OCI-LY3 (cell line): Measurements from ENCODE around the gene HLA-DRB5.

Source experiments
- H2AFZ ChIP-seq: fragments of 200-600, 300-600 bp; shearing (Covaris generic); 2 replicates; pipeline ENCODE4 v1.6.0; 2014; ENCODE audit warnings: antibody characterized with exemption, low read depth, low read length
- H3K27ac ChIP-seq: fragments of 200-600, 300-600 bp; sonication (generic); 2 replicates; pipeline ENCODE4 v1.5.1; 2014; ENCODE audit warnings: mild to moderate bottlenecking, low read length, moderate library complexity, mixed read lengths
- H3K27me3 ChIP-seq: fragments of 200-600, 300-600 bp; sonication (generic); 2 replicates; pipeline ENCODE4 v1.6.1; 2014; ENCODE audit warnings: low read depth, low read length, mixed read lengths
- H3K36me3 ChIP-seq: fragments of 200-600, 300-600 bp; sonication (generic); replicated peaks from 2 replicates; pipeline ENCODE3; 2014; ENCODE audit warnings: low read depth, low read length, mixed read lengths
- H3K4me1 ChIP-seq: fragments of 300-600, 200-600 bp; sonication (generic); 2 replicates; pipeline ENCODE4 v1.6.1; 2014; ENCODE audit warnings: low read length, mixed read lengths
- H3K4me2 ChIP-seq: fragments of 200-600, 300-600 bp; sonication (generic); 2 replicates; pipeline ENCODE4 v1.6.1; 2014; ENCODE audit warnings: low read length, mixed read lengths
- H3K4me3 ChIP-seq: fragments of 300-600, 200-600 bp; sonication (generic); 2 replicates; pipeline ENCODE4 v1.5.1; 2014; ENCODE audit warnings: antibody characterized with exemption, mild to moderate bottlenecking, low read length, moderate library complexity
- H3K79me2 ChIP-seq: fragments of 300-600, 200-600 bp; shearing (Covaris generic); 2 replicates; pipeline ENCODE4 v1.6.1; 2014; ENCODE audit warnings: mild to moderate bottlenecking, low read length, mixed read lengths
- H3K9ac ChIP-seq: fragments of 300-600, 200-600 bp; shearing (Covaris generic); 2 replicates; pipeline ENCODE4 v1.6.0; 2014; ENCODE audit warnings: mild to moderate bottlenecking, low read length, moderate library complexity
- H3K9me3 ChIP-seq: fragments of 200-600, 300-600 bp; shearing (Covaris generic); 2 replicates; pipeline ENCODE4 v1.6.1; 2014; ENCODE audit warnings: low read length, mixed read lengths; ENCODE audit not compliant: insufficient read depth
- H4K20me1 ChIP-seq: fragments of 200-600, 300-600 bp; sonication (generic); 2 replicates; pipeline ENCODE4 v1.6.1; 2016; ENCODE audit warnings: low read length, mixed read lengths; ENCODE audit not compliant: insufficient read depth
- EZH2phosphoT487 ChIP-seq: fragments of 200-600 bp; shearing (Covaris generic); IDR thresholded peaks from 2 replicates; pipeline ENCODE4 v1.6.1; 2018; ENCODE audit warnings: antibody characterized with exemption, mixed run types, low read depth
- TF ChIP-seq, protein P1 (sequence below): fragments of 200-600, 300-600 bp; sonication (generic); IDR thresholded peaks from 2 replicates; pipeline ENCODE4 v1.5.1; 2014; ENCODE audit warnings: antibody characterized with exemption, low read length, low read depth

The HLA-DRB5 gene

DNA sequence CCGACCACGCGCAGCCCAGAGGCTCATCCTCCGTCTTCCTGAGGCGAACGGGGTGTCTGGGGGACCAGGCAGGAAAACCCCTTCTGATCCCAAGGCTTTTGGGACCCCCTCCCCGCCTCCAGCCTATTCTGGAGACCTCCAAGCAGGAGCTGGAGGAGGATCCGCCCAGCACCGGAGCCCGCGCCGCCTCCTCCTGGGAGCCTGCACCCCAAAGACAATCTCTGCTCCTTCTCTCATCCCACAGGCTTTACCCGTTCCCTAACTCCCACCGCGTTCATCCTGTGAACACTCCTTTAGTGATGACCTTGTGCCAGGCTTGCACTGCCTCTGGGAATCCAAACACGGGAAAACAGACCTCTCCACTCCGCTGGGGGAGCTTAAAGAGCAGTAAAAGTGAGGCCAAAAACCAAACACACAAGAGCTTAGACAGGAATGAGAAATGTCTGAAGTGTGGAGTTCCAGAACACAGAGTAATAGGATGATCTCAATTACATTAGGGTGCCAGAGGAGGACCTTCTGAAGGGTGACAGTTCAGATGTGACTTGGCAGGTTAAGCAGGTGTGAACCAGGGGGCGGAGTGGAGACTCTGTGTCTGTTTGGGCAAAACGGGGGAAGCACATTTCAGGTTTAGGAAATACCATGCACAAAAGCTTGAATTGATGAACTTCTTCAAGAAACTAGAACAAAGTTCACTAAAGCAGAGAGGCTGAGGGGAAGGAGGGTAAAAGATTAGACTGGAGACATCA, 7.6 kb downstream of the HLA-DRB5 start:
- Histone ChIP-seq H3K9ac (no peak overlapping the region), H2AFZ (no peak overlapping the region), H3K4me2 (no peak overlapping the region), H3K79me2 (peaks cover 25% of the 10 kb centered on the region), H3K4me1 (no peaks in the 10 kb centered on the region), H3K27me3 (no peaks in the 10 kb centered on the region), H4K20me1 (no peaks in the 10 kb centered on the region), H3K4me3 (no peak overlapping the region), H3K9me3 (no peaks in the 10 kb centered on the region), H3K27ac (no peak overlapping the region), H3K36me3 (no peaks in the 10 kb centered on the region)
- TF ChIP-seq, protein P1, sequence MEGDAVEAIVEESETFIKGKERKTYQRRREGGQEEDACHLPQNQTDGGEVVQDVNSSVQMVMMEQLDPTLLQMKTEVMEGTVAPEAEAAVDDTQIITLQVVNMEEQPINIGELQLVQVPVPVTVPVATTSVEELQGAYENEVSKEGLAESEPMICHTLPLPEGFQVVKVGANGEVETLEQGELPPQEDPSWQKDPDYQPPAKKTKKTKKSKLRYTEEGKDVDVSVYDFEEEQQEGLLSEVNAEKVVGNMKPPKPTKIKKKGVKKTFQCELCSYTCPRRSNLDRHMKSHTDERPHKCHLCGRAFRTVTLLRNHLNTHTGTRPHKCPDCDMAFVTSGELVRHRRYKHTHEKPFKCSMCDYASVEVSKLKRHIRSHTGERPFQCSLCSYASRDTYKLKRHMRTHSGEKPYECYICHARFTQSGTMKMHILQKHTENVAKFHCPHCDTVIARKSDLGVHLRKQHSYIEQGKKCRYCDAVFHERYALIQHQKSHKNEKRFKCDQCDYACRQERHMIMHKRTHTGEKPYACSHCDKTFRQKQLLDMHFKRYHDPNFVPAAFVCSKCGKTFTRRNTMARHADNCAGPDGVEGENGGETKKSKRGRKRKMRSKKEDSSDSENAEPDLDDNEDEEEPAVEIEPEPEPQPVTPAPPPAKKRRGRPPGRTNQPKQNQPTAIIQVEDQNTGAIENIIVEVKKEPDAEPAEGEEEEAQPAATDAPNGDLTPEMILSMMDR = no peak
- TF ChIP-seq EZH2phosphoT487 = no peak

DNA sequence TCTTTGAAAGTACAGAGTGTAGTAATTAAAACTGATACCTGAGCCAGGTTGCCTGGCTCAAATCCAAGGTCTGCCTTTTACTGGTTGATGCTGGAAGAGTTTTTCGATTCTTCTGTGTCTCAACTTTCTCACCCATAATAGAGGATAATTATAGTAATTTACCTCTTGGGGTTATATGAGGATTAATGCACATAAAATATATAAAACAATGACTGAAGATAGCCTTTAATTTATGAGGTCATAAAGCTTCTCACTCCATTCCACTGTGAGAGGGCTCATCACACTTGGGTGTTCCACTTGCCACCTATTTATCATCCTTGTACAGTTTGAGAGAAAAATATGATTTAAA, 10.2 kb downstream of the HLA-DRB5 start:
- Histone ChIP-seq H3K27me3 (no peaks in the 10 kb centered on the region), H3K4me2 (no peak overlapping the region), H3K36me3 (no peaks in the 10 kb centered on the region), H3K27ac (no peak overlapping the region), H3K79me2 (peaks cover 14% of the 10 kb centered on the region), H3K9me3 (no peaks in the 10 kb centered on the region), H3K4me1 (no peaks in the 10 kb centered on the region), H3K4me3 (no peak overlapping the region), H3K9ac (no peak overlapping the region), H2AFZ (no peak overlapping the region), H4K20me1 (no peaks in the 10 kb centered on the region)
- TF ChIP-seq EZH2phosphoT487 = no peak
- TF ChIP-seq, protein P1 = no peak

DNA sequence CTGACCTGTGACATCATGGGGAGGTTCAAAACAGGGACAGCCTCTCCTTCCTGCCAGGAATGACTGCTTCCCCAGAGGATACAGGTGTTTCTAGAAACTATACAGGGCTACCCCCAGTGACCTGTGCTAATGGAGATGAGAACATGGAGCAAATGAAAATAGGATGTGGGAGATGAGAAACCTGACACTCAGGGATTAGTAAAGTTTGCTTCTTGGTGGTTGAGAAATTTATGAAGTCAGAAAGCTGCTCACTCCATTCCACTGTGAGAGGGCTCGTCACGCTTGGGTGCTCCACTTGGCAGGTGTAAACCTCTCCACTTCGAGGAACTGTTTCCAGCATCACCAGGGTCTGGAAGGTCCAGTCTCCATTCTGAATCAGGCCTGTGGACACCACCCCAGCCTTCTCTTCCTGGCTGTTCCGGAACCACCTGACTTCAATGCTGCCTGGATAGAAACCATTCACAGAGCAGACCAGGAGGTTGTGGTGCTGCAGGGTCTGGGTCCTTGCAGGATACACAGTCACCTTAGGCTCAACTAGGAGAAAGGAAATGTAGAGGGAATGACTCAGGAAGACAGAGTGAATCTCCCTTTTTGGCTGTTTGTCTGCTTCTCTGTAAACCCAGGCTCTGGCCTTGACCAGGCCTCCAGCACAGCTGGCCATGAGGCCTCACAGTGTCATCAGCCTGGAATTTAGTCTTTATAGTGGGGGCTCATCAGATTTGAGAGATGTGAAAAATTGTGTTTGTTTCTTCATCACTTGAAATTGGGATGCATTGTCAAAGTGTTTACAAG, 10.8 kb downstream of the HLA-DRB5 start:
- no peak overlapping the region for H2AFZ ChIP-seq
- H3K36me3 ChIP-seq = no peaks in the 10 kb centered on the region
- no peak for TF ChIP-seq EZH2phosphoT487
- TF ChIP-seq, protein P1 = no peak
- no peaks in the 10 kb centered on the region for H3K27me3 ChIP-seq
- no peak overlapping the region for H3K9ac ChIP-seq
- no peaks in the 10 kb centered on the region for H3K9me3 ChIP-seq
- H3K27ac ChIP-seq = no peak overlapping the region
- H3K4me1 ChIP-seq = no peaks in the 10 kb centered on the region
- no peak overlapping the region for H3K4me3 ChIP-seq
- H3K4me2 ChIP-seq = no peak overlapping the region
- H4K20me1 ChIP-seq = no peaks in the 10 kb centered on the region
- H3K79me2 ChIP-seq = peaks cover 11% of the 10 kb centered on the region

DNA sequence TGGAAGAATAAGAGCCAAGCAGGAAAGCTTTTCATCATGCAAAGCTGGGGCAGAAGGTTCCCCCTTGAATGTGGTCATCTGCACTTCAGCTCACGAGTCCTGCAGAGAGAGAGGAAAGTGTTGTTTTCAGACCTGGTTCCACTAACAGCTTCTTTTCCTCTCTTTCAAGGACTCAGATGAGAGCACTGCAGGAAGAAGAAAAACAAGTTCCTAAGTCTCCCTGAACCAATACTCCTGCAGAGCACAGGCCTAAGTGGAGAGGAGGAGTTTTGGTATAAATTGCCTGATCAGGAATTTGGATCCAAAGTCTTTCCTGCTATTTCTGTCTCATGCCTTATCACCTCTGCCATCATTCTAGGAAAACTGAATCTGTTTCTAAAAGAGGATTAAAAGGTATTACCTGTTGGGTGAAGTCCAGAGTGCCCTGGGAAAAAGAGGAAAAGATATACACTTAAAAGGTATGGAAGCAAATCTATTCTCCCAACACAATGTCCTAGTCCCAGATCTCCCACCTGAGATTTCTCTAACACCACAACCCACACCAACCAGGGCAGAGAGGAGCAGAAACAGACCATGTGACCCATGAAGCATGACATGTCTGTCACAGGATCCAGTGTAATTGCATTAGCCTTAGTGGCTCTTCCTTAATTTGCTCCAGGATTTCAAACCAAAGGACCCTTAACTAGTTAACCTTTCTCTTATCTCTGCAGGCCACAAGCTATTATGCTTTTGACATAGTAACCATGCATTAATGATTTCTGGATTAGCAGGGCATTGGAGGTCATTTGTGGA, 12.2 kb downstream of the HLA-DRB5 start:
- H3K36me3 ChIP-seq = no peaks in the 10 kb centered on the region
- no peak overlapping the region for H3K9ac ChIP-seq
- TF ChIP-seq, protein P1 = no peak
- no peak for TF ChIP-seq EZH2phosphoT487
- no peaks in the 10 kb centered on the region for H4K20me1 ChIP-seq
- peaks cover 3% of the 10 kb centered on the region; the same call in 1 of the 2 replicates for H3K79me2 ChIP-seq
- H3K9me3 ChIP-seq = no peaks in the 10 kb centered on the region
- no peak overlapping the region for H3K4me2 ChIP-seq
- H3K4me1 ChIP-seq = no peaks in the 10 kb centered on the region
- no peak overlapping the region for H3K27ac ChIP-seq
- H3K27me3 ChIP-seq = no peaks in the 10 kb centered on the region
- no peak overlapping the region for H3K4me3 ChIP-seq
- H2AFZ ChIP-seq = no peak overlapping the region
